Activated CD4-positive, CD25-positive, alpha-beta regulatory T cell (primary cell): ENCODE measurements around the gene CD300A.
"Not testable (repeated sequence)": the region's sequence is repeated elsewhere in the genome, so short reads cannot be mapped to it uniquely, and the experiment has no call there.

Experiments
- DNase-seq, 4 experiments: peaks; one replicate each; lab custom pipeline; 2025; lab: John Stamatoyannopoulos, UW

CD300A gene

DNA sequence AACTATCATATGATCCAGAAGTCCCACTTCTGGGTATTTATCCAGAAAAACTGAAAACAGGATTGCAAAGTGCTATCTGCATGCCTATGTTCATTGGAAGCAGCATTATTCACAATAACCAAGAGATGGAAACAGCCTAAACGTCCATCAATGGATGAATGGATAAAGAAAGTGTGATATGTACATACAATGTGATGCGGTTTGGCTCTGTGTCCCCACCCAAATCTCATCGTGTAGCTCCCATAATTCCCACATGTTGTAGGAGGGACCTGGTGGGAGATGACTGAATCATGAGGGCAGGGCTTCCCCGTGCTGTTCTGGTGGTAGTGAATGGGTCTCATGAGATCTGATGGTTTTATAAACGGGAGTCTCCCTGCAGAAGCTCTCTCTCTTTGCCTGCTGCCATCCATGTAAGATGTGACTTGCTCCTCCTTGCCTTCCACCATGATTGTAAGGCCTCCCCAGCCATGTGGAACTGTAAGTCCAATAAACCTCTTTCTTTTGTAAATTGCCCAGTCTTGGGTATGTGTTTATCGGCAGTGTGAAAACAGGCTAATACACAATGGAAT lies 52.1 kb downstream of the CD300A start:
- not testable (repeated sequence) for DNase-seq

DNA sequence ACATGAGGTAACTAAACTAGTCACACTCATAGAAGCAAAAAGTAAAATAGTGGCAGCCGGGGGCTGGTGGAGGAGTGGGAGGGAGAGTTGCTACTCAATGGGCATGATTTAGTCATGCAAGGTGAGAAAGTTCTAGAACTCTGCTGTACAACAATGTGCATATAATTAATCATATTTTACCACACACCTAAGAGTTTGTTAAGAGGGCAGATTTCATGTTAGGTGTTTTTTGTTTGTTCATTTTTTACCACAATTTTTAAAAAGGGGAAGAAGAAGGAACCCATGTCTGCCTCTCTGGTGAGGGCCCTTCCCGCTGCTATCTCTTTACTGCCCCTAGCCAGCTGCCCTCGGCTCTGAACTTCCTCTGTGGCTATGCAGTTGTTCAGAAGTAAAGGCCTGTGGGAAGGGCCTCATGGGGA lies 53.6 kb downstream of the CD300A start:
- DNase-seq, result no peak

DNA sequence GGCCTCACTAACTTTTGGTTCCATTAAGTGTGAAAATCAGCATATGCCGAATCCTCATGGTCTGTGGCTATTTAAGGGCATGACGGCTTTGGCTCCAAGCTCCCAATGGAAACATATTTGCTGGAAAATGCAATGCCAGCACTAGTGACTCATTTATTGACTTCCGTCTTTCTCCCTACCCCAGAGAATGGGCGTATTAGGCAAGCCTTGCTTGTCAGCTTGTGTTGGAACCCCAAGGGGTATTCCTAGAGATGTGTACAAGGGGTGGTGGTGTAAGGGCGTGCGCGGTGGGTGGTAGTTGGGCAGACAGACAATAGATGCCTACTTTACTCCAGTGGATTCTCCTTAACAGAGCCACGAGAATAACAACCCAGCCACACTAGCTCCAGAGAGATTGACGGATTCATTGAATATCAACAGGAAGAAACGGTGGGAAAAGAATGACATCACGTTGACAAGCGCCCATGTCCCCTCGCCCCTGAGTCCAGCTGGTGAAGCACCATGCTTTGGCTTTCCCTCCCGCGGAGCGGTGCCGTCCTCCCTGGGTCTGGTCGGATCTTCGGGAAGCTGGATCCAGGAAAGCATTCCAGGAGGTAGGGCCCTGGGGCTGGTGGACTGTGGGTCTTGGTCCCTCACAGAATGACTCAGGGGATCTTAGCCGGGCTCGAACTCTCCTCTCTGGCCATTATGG lies 54.5 kb downstream of the CD300A start:
- no peak for DNase-seq

DNA sequence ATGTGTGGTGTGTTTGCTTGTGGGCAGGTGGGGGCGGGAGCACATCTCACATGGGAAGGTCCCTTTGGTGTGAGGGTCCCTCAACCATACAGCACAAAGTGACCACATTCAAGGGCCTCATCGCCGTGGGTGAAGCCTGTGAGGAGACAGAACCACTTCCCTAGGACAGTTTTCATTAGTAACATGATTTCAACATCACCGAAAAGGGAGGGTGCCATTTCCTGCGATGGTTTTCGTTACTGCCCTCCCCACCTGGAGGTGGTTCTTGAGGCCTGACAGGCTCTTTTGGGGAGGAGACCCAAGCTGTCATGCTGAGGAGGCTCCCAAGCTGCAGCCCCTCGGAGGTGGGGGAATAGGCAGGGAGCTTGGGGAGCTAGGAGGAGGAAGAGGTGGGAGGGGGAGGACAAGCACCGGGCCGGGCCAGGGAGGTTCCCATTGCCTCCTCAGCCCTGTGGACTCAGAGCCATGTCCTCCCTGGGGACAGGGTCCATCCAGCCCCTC lies 55.3 kb downstream of the CD300A start:
- DNase-seq, result no peak

DNA sequence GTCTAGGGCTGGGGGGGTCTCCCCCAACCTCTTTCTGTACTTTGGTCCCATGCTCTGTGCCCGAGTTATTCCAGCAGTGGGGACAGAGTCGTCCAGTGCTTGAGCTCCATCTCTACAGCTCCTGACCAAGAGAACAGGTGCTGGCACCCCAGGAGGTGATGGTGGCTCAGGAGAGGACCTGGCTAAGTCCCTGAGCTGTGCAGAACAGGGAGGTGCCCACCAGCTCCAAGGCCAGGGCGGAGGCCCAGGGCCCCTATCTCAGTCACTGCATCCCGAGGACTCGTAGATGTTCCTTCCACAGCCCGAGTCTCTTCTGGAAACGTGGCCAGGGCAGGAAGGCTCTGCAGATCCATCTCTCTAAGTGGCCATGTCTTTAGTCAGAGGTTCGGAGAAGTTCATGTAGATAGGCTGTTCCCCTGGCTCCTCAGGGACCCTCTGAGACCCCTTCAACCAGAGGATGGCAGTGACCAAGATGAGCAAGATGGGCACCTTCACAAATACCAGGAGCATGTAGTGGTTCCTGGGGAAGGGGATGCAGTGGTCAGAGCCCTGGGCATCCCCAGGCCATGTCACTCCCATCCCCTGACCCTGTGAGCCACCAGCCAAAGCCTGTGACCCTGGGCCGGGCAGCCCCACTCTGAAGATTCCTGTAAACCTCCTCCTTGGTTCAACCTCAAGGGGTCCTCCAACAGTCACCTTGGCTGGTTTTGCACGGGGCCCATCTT lies 56.1 kb downstream of the CD300A start:
- no peak for DNase-seq

DNA sequence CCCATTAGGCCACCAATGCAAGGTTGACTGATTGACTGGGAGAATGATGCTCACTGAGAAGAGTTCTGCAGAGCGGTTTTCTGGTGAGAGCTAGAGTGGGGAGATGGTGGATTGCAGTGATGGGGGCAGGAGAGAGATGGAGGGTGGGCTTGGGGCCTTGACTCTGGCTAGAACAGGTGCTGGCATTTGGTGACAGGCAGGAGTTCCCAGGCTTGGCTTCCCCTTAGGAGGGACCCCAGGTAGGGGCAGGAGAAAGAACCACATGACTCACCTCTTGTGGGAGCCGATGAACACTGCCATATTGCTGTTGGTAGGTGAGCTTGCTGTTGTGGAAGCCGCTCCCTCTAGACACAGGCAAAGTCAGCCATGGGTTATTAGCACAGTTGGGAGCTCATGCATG lies 56.9 kb downstream of the CD300A start:
- no peak for DNase-seq

DNA sequence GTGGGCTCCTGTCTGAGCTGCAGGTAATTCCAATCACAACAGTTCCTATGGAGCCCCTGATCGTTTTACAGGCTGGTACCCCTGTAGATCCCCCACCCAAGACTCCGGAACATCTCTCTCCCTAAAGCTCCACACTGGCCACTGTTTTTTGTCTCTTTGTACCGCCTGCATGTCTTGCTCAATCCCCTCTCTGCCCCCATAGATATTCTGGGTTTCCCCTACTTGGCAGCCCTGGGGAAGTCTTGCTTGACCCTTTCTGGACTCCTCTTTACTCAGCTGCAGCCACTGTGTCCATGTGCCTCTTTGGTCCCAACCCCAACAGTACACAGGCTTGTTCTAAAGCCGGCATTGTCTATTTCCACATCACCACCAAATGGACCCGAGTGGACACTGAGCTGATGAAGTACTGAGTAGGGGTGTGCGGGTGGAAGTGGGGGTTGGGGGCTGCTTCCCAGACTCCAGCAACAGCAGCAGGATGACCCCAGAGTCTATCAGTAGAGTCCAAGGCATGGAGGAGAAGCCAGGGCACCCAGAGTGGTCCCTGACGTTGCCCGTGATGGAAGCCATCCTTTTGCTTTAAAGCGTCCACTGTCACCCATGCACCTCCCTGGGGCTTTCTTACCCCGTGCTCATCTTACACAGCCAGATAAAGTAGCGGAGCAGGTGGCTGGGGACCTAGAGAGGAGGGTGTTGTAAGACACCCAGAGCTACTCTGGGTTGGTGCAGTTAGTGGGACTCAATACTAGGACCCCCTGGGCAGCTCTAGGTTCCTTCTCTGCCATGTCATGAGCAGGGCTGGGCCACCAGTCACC lies 58.4 kb downstream of the CD300A start:
- no peak for DNase-seq

DNA sequence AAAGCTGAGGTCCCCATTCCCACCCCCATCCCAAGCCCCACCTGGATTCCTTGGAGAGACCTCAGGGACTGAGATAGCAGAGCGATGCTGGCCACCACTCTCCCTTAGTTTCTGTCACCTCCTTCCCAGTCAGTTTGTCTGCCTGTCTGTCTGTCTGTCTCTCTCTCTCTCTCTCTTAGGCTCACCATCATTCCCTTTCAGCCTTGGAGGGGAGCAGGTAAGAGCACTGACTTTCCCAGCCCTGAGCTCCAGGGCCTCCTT lies 59.0 kb downstream of the CD300A start:
- DNase-seq, result no peak

DNA sequence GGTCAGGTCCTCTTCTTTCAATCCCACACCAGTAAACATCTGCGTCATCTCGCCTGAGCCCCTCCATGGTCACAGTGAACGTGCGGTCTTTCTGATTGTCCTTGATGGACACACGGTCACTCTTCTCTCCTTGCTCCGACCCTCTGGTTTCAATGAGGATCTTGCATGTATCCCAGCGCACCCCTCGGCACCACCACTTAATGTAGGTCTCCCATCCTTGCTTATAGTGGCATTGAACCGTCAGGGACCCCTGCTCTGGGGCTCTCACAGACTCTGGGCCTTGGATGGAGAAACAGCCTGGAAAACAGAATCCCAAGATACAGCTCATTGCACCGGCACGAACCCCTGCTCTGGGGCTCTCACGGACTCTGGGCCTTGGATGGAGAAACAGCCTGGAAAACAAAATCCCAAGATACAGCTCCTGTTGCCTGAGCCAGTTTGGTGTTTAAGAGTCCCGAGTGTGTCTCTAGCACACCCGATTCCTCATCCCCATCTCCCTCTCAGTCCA lies 59.4 kb downstream of the CD300A start:
- no peak for DNase-seq

DNA sequence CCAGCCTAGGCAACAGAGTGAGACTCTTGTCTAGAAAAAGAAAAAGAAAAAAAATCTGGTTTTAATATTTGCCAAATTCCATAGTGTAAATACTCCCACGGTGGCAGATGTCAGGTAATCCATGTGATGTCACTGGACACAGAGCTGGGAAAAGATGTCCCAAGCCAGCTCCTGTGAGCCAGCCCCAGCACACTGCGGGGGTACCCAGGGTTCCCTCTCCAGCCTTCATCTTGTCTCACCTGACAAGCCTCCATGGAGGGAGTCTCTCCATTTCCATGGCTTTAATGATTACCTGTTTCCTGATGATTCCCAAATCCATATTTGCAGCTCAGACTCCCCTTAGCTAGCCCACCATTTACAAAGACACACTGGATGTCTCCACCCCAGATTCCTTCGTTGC lies 60.2 kb downstream of the CD300A start:
- no peak for DNase-seq

DNA sequence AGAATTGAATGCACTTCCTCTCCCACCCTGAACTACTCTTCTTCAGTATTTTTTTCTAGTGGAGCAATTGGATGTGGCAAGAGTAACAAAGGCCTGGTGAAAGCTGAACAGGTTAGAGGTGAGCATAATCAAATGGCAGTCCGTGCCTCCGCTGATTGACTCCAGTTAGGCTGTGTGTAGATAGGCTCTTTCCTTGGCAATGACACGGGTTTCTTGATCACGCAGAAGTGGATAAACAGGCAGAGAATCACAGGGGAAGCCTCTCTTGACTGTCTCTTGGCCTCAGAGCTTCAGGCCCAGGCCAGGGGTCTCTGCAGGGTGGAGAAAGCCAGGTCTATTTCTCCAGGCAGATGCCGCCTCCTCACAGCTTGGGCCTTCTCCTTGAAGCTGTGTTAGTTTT lies 60.6 kb downstream of the CD300A start:
- DNase-seq, result no peak

DNA sequence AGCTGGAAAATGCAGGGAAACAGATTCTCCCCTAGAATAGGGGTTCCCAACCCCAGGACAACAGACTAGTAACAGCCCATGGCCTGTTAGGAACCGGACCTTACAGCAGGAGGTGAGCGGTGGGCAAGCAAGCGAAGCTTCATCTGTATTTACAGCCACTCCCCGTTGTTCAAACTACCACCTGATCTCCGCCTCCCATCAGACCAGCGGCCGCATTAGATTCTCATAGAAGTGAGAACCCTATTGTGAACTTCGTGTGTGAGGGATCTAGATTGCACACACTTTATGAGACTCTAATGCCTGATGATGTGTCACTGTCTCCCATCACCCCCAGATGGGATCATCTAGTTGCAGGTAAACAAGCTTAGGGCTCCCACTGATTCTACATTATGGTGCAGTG lies 61.3 kb downstream of the CD300A start:
- DNase-seq, result no peak

DNA sequence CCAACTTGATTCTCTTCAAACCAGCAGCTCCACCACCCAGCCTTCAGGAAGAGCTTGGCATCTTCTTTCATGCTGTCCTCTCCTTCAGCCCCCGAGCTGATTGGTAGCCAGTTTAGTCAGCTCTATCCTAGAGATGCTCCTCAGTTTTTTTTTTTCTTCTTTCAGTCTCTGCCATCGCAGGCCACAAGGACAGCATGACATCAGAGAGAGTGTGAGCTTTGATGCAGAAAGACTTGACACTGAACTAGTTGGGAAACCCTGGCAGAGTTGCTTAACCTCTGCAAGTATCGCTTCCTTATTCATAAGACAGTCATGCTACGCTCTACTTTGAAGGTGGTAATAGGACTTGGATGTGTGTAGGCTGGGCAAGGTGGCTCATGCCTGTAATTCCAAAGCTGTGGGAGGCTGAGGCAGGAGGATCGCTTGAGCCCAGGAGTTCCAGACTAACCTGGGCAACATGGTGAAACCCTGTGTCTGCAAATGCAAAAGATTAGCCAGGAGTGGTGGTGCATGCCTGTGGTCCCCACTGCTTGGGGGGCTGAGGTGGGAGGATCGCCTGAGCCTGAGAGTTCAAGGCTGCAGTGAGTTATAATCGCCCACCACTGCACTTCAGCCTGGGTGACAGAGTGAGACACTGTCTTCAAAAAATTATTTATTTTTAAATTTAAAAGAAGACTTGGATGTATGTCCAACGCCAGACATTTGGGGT lies 62.2 kb downstream of the CD300A start:
- no peak for DNase-seq

DNA sequence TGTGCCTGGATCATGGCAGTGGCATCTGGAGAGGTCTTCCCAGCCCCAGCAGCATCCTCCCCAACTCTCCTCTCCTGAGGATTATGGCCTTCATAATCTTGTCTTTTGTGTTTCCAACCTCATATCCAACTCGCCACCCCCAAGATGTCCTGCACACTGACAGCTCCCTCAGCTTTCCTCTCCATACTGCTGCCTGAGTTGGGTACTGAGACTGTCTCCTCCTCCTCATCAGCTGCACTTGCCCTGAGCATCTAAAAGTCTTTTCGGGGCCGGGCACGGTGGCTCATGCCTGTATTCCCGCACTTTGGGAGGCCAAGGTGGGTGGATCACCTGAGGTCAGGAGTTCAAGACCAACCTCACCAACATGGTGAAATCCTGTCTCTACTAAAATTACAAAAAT lies 62.8 kb downstream of the CD300A start:
- no peak for DNase-seq

DNA sequence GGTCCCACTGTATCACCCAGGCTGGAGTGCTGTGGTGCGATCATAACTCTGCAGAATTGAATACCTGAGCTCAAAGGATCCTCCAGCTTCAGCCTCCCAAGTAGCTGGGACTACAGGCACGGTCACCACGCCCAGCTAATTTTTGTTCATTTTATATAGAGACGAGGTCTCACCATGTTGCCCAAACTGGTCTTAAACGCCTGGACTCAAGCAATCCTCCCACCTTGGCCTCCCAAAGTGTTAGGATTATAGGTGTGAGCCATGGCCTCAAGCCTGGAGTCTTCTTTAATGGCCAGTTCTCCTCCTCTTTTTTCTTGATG lies 64.4 kb downstream of the CD300A start:
- DNase-seq, result no peak

DNA sequence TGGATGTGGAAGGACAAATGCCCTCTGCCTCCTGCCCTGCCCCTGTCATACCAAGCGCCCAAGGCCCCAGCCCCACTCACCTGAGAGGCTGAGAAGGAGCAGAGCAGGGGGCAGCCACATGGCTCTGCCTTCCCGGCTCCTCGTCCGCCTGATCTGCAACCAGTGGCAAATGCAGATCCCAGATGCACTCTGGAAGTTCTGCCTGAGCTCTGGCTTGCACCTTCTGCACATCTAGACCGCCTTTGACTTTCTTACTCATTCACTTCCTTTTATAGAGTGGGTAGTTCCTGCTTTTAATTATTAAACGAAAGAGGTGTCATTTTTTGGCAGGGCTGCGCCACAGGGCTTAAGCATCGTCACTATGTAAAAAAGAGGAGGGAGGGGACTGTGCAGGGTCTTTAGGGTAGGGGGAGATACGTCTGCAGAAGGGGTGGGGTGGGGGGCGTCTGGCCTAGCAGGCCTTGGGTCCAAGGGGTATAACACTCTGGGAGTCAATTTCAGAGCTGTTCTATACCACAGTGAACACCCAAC lies 64.9 kb downstream of the CD300A start, which contains the start of gene CD300LB:
TSS of gene CD300LB (minus strand) at position 245 of the 531 bp plus-strand sequence. CDS start at position 120, 125 bp downstream.
- DNase-seq, result no peak

DNA sequence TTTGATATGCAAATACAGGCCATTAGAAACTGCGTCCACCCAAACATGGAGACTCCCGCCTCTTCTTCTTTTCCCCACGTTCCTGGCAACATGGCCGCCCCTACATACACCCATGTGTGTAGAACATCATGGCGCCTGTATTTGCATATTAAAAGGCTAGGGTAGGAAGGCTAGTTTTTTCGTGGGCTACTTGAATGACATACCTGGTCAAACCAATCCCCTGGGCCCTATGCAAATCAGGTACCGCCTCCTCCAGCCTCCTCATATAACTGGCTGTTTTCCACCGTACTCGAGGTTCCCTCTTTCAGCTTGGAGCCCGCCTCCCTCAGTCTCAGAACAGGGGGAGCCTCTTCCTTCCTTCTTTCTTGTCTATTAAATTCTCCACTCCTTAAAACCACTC lies 65.7 kb downstream of the CD300A start:
- DNase-seq, result no peak
